ENCODE results near the gene LIN28A. TPM values are rescaled to one million over a fixed set of nuclear protein-coding genes. Genes with fewer than 3 reads are reported as not detected.

LIN28A gene
- total RNA-seq, 1 experiment from 2014 or later = 0.15 TPM

DNA sequence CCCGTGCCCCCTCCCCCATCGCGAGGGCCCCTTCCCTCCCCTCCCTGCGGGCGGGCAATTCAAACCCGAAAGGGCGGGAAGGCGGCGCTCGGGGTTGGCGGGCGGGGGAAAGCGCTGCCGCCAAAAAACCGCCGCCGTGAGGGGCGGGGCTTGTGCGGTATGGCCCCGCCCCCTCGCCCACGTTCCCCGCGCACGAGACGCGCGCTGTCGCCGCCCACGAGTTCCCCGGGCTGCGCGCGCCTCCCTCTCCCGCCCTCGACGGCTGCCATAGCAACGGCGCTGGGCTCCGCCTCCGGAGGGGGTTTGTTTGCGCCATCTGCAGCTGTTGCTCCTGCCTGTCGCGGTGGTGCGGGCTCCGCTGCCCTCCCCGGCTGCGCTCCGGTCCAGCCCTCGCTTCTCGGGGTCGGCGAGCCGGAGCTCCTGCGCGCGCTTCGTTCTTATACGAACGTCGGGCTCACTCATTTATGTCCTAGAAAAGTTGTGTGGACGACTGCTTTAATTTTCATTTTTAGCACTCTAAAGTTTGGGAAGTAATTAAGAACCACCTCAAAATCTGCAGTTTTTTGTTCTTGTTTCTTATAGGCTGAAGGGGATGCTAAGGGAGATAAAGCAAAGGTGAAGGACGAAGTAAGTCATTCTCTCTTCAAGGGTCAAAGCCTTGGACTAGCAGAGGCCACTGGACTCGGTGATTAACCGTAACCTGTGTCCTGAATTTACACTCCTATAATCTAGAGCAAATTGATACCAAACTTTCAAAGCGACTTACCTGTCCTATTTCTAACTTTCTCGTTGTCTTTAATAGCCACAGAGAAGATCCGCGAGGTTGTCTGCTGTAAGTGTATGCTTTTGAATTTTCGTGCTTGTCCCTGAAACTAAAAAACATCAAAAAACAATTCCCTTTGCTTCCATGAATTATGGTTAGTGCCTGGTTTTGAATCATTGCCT is 62.6 kb downstream of the LIN28A start:
- Histone ChIP-seq H3K9me3 (ENCODE audit: low read depth, low read length, poor library complexity, severe bottlenecking) (no peaks in the 10 kb centered on the region), H3K4me1 (ENCODE audit: insufficient read depth, low read length, poor library complexity, severe bottlenecking) (peaks cover 45% of the 10 kb centered on the region), H3K27me3 (replicated peaks; ENCODE audit: insufficient read depth, low read depth, low read length, poor library complexity) (no peaks in the 10 kb centered on the region), H3K36me3 (ENCODE audit: insufficient read depth, low read length, poor library complexity, severe bottlenecking) (peaks cover 45% of the 10 kb centered on the region), H3K27ac (ENCODE audit: low read depth, low read length, poor library complexity, severe bottlenecking) (peak overlapping the region; percentile 100), H3K4me3 (ENCODE audit: low read depth, low read length, poor library complexity, severe bottlenecking) (peak overlapping the region; percentile 74)
- CTCF ChIA-PET = no interaction called here
- no peak for TF ChIP-seq EZH2 (IDR thresholded peaks at IDR 0.05; ENCODE audit: borderline replicate concordance, low read depth, low read length, poor library complexity, severe bottlenecking)
- TF ChIP-seq, protein P1, sequence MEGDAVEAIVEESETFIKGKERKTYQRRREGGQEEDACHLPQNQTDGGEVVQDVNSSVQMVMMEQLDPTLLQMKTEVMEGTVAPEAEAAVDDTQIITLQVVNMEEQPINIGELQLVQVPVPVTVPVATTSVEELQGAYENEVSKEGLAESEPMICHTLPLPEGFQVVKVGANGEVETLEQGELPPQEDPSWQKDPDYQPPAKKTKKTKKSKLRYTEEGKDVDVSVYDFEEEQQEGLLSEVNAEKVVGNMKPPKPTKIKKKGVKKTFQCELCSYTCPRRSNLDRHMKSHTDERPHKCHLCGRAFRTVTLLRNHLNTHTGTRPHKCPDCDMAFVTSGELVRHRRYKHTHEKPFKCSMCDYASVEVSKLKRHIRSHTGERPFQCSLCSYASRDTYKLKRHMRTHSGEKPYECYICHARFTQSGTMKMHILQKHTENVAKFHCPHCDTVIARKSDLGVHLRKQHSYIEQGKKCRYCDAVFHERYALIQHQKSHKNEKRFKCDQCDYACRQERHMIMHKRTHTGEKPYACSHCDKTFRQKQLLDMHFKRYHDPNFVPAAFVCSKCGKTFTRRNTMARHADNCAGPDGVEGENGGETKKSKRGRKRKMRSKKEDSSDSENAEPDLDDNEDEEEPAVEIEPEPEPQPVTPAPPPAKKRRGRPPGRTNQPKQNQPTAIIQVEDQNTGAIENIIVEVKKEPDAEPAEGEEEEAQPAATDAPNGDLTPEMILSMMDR (conservative IDR thresholded peaks at IDR 0.05; ENCODE audit: low read depth, low read length) = no peak
- intact Hi-C loops (cut with micrococcal nuclease; ENCODE audit: unreplicated experiment) = no loop called here
- POLR2A ChIA-PET (ENCODE audit: low non-redundant PET) = no interaction called here
- DNase-seq (ENCODE audit: low spot score) = peak; percentile 93
- TSS peak; percentile 47 for BruUV-seq (replicated peaks)

DNA sequence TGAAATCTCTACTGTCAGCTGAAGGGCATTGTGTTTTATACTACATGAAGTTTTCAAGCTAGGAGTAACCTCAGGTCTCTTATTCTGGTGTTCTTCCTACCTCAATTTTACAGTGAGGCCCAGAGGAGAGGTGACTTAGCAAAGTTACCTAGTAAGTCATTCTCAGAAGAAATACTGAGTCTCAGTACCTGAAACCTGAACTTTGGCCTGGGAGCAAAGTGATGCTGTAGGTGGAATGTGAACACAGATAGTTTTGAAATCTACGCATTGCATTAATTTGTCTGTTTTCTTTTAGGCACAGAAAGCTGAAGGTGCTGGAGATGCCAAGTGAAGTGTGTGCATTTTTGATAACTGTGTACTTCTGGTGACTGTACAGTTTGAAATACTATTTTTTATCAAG is 64.2 kb downstream of the LIN28A start:
- no peak for TF ChIP-seq EZH2 (IDR thresholded peaks at IDR 0.05; ENCODE audit: borderline replicate concordance, low read depth, low read length, poor library complexity, severe bottlenecking)
- TF ChIP-seq, protein P1 (conservative IDR thresholded peaks at IDR 0.05; ENCODE audit: low read depth, low read length) = no peak
- no peak overlapping the region for H3K27ac ChIP-seq (ENCODE audit: low read depth, low read length, poor library complexity, severe bottlenecking)
- peaks cover 52% of the 10 kb centered on the region for H3K36me3 ChIP-seq (ENCODE audit: insufficient read depth, low read length, poor library complexity, severe bottlenecking)
- H3K9me3 ChIP-seq (ENCODE audit: low read depth, low read length, poor library complexity, severe bottlenecking) = no peaks in the 10 kb centered on the region
- no peak for DNase-seq (ENCODE audit: low spot score)
- H3K4me3 ChIP-seq (ENCODE audit: low read depth, low read length, poor library complexity, severe bottlenecking) = peak overlapping the region; percentile 74
- POLR2A ChIA-PET (ENCODE audit: low non-redundant PET) = interaction anchor here (0.8 kb wide), 1 partner anchor 224 kb away, joined by 3 read pairs; no protein-coding TSS in a partner anchor
- CTCF ChIA-PET = no interaction called here
- peaks cover 30% of the 10 kb centered on the region for H3K4me1 ChIP-seq (ENCODE audit: insufficient read depth, low read length, poor library complexity, severe bottlenecking)
- no peaks in the 10 kb centered on the region for H3K27me3 ChIP-seq (replicated peaks; ENCODE audit: insufficient read depth, low read depth, low read length, poor library complexity)
- BruUV-seq (replicated peaks) = no TSS peak
- intact Hi-C loops (cut with micrococcal nuclease; ENCODE audit: unreplicated experiment) = no loop called here

DNA sequence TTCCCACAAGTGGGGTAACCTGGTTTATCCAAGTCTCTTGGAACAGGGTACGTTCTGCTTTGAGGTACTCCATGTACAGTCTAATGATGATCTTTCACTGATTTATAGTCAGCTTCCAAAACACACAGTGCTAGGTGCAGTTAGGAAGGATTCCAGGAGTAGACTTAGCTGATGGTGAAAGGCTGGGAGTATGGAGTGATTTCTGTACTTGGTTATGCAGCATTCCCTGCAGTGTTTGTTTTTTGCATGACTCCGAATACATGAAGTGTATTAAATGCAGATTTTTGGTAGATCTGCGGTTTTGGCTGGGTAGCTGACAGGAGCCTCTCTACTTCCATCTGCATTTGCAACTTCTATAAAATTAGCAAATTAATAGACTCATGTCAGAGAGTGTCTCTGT is 65.4 kb downstream of the LIN28A start:
- ChIA-PET POLR2A (ENCODE audit: low non-redundant PET) (no interaction called here), CTCF (no interaction called here)
- TF ChIP-seq, protein P1 (conservative IDR thresholded peaks at IDR 0.05; ENCODE audit: low read depth, low read length) = no peak
- no peak for TF ChIP-seq EZH2 (IDR thresholded peaks at IDR 0.05; ENCODE audit: borderline replicate concordance, low read depth, low read length, poor library complexity, severe bottlenecking)
- no TSS peak for BruUV-seq (replicated peaks)
- intact Hi-C loops (cut with micrococcal nuclease; ENCODE audit: unreplicated experiment) = no loop called here
- H3K27me3 ChIP-seq (replicated peaks; ENCODE audit: insufficient read depth, low read depth, low read length, poor library complexity) = no peaks in the 10 kb centered on the region
- H3K4me3 ChIP-seq (ENCODE audit: low read depth, low read length, poor library complexity, severe bottlenecking) = no peak overlapping the region
- no peaks in the 10 kb centered on the region for H3K9me3 ChIP-seq (ENCODE audit: low read depth, low read length, poor library complexity, severe bottlenecking)
- no peak for DNase-seq (ENCODE audit: low spot score)
- peaks cover 18% of the 10 kb centered on the region for H3K4me1 ChIP-seq (ENCODE audit: insufficient read depth, low read length, poor library complexity, severe bottlenecking)
- peaks cover 52% of the 10 kb centered on the region for H3K36me3 ChIP-seq (ENCODE audit: insufficient read depth, low read length, poor library complexity, severe bottlenecking)
- no peak overlapping the region for H3K27ac ChIP-seq (ENCODE audit: low read depth, low read length, poor library complexity, severe bottlenecking)
